ENCODE measurements around the gene UFD1. TPM values are rescaled to one million over a fixed set of nuclear protein-coding genes. Genes with fewer than 3 reads are reported as not detected.

The UFD1 gene
- total and polyA plus RNA-seq, 2 donors from 2014 or later = 56.2 to 67.8 TPM

DNA sequence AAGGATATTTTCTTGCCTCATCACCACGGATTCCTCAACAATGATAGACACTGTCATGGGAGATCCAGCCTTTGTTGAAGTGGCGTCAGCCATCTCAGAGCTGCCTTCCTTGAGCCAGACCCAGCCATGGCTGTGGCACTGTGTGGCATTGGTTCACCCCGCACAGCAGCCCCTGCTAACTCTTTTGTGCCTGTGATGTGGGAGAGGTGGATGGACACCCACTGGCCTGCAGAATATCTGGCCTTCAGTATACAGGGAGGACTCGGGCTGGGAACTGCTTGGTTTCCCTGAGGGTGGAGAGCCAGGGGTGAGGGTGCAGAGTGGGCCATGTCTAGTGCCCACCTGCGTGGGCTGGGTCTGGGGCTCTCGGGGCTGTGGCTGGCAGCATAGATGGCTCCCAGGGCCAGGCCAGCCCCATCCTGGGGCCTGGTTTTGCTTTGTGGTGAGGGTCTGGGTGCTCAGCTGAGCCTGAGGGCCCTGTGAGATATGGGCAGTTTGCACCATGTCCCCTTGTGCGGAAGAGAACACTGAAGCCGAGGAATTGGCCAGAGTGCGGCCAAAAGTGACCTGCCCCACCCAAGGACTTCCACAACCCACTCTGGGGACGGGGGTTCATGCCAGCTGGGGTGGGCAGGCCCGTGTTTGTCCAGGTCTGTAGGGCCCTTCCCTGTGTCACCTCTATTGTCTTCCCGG, 39.1 kb upstream of the UFD1 start:
- TF ChIP-seq CTCF (IDR thresholded peaks at IDR 0.05; ENCODE audit: borderline replicate concordance, extremely low read depth, insufficient read depth) = no peak
- intact Hi-C loops (cut with DNase I) = no loop called here
- FAIRE-seq (no peak), DNase-seq (peak in 1 of 5 donors; percentile 32)
- H3K4me3 ChIP-seq (ENCODE audit: low read length in 3 of 3) = no peak overlapping the region
- no peak overlapping the region for H3K9ac ChIP-seq (ENCODE audit: low read length in 3 of 3)
- no peak overlapping the region for H3K27ac ChIP-seq (ENCODE audit: low read depth in 2 of 2, low read length in 2 of 2)
- H3K36me3 ChIP-seq (ENCODE audit: control insufficient read depth in 2 of 3, insufficient read depth in 3 of 3, low read length in 3 of 3) = no peaks in the 10 kb centered on the region
- H3K27me3 ChIP-seq (ENCODE audit: control insufficient read depth, insufficient read depth, low read length) = no peaks in the 10 kb centered on the region
- H3K9me3 ChIP-seq (ENCODE audit: control insufficient read depth in 2 of 3, insufficient read depth in 1 of 3, low read length in 3 of 3) = peaks cover 0 to 4% (median 2%) of the 10 kb centered on the region in 3 donors
- H3K4me1 ChIP-seq (ENCODE audit: control insufficient read depth in 2 of 3, insufficient read depth in 2 of 3, low read depth in 1 of 3, low read length in 3 of 3) = no peaks in the 10 kb centered on the region

GRCh38 chr22:19517171-19517500, 38.1 kb upstream of the UFD1 start:
- intact Hi-C loops (cut with DNase I) = no loop called here
- FAIRE-seq = no peak

DNA sequence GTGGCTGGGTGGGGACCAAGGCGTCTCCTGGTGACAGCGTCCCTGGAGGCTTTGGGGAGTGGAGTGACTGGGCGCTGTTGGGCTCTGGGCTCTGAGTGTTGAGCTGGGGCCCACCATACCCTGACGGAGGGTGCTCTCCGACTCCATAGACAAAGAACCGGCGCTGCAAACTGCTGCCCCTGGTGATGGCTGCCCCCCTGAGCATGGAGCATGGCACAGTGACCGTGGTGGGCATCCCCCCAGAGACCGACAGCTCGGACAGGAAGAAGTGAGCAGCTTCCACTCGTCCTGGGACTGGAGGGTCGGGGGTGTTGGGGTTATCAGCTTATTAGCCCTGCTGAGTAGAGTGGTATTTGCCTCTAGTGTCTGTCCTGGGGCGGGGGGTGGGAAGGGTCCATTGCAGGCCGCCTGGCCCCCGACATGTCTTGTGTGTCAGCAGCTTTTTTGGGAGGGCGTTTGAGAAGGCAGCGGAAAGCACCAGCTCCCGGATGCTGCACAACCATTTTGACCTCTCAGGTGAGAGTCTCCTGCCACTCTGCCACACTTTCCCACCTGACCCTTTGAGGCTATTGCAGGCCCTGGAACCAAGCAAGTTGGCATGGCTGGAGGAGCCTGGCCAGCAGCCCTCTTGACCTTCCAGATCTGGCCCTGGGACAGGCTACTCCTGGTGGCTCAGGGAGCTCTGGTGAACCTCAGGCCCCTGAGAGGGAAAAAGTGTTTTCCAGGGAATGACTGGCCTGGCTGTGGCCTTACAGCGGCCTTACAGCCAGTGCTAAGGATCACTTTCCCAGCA, 37.6 kb upstream of the UFD1 start:
- FAIRE-seq (no peak), DNase-seq (peak in 1 of 5 donors; percentile 38)
- intact Hi-C loops (cut with DNase I) = no loop called here
- no peak overlapping the region for H3K27ac ChIP-seq (ENCODE audit: low read depth in 2 of 2, low read length in 2 of 2)
- peaks cover 0 to 4% (median 2%) of the 10 kb centered on the region in 3 donors for H3K9me3 ChIP-seq (ENCODE audit: control insufficient read depth in 2 of 3, insufficient read depth in 1 of 3, low read length in 3 of 3)
- no peaks in the 10 kb centered on the region for H3K27me3 ChIP-seq (ENCODE audit: control insufficient read depth, insufficient read depth, low read length)
- no peaks in the 10 kb centered on the region for H3K36me3 ChIP-seq (ENCODE audit: control insufficient read depth in 2 of 3, insufficient read depth in 3 of 3, low read length in 3 of 3)
- no peak for TF ChIP-seq CTCF (IDR thresholded peaks at IDR 0.05; ENCODE audit: borderline replicate concordance, extremely low read depth, insufficient read depth)
- no peak overlapping the region for H3K4me3 ChIP-seq (ENCODE audit: low read length in 3 of 3)
- H3K4me1 ChIP-seq (ENCODE audit: control insufficient read depth in 2 of 3, insufficient read depth in 2 of 3, low read depth in 1 of 3, low read length in 3 of 3) = no peaks in the 10 kb centered on the region
- H3K9ac ChIP-seq (ENCODE audit: low read length in 3 of 3) = no peak overlapping the region

More at GRCh38 chr22:19517171-19517500, 38.1 kb upstream of the UFD1 start:
- peak in 1 of 5 donors; percentile 26 for DNase-seq
- Histone ChIP-seq H3K27ac (ENCODE audit: low read depth in 2 of 2, low read length in 2 of 2) (no peak overlapping the region), H3K27me3 (ENCODE audit: control insufficient read depth, insufficient read depth, low read length) (no peaks in the 10 kb centered on the region), H3K4me1 (ENCODE audit: control insufficient read depth in 2 of 3, insufficient read depth in 2 of 3, low read depth in 1 of 3, low read length in 3 of 3) (no peaks in the 10 kb centered on the region), H3K4me3 (ENCODE audit: low read length in 3 of 3) (no peak overlapping the region), H3K9ac (ENCODE audit: low read length in 3 of 3) (no peak overlapping the region), H3K9me3 (ENCODE audit: control insufficient read depth in 2 of 3, insufficient read depth in 1 of 3, low read length in 3 of 3) (peaks cover 0 to 4% (median 2%) of the 10 kb centered on the region in 3 donors), H3K36me3 (ENCODE audit: control insufficient read depth in 2 of 3, insufficient read depth in 3 of 3, low read length in 3 of 3) (no peaks in the 10 kb centered on the region)
- no peak for TF ChIP-seq CTCF (IDR thresholded peaks at IDR 0.05; ENCODE audit: borderline replicate concordance, extremely low read depth, insufficient read depth)

Measured in kidney (tissue), 14 donors.